HCT116 (cell line): ENCODE measurements around the gene KRTAP9-1. TPM values are rescaled to one million over a fixed set of nuclear protein-coding genes. Genes with fewer than 3 reads are reported as not detected.

Experiments used
- ATAC-seq: fragments of 200-7000 bp; cut with Tn5 transposase; 2 replicates; pipeline ENCODE4 v1.9.1; 2020; ENCODE audit warnings: mild to moderate bottlenecking, moderate library complexity
- BruUV-seq: library from RNA; stranded (reverse); fragments of 400-500 nt; replicated peaks from 2 replicates; lab custom pipeline; 2021; lab: Mats Ljungman, UMichigan
- CTCF ChIA-PET: fragments of 300-600 bp; sonication (Branson Sonifier 250); formaldehyde crosslinking; loops from one replicate; lab custom pipeline; 2021; ENCODE audit warnings: antibody characterized with exemption; lab: Charles Lee
- POLR2A ChIA-PET: fragments of 300-600, 350-600 bp; sonication (Branson Sonifier 250); formaldehyde crosslinking; loops from one replicate; lab custom pipeline; 2021; ENCODE audit warnings: antibody characterized with exemption; lab: Charles Lee
- RAD21 ChIA-PET, 2 experiments: fragments of 300-600 bp; sonication (Branson Sonifier 250); formaldehyde crosslinking; loops; one replicate each; lab custom pipeline; 2023; ENCODE audit warnings: low total read pairs in 2 of 2; ENCODE audit not compliant: uncharacterized antibody in 2 of 2, unreplicated experiment in 2 of 2, low non-redundant PET in 1 of 2; lab: Charles Lee
- DNase-seq: peaks from one replicate; pipeline ENCODE4 v3.0.0-alpha.2; 2010; ENCODE audit warnings: low read depth, low spot score
- H2AFZ ChIP-seq: fragments of 200-600 bp; shearing (Covaris generic), sonication (generic); 2 replicates; pipeline ENCODE4 v1.6.1; 2017; ENCODE audit warnings: low read depth, mixed run types, mixed read lengths, antibody characterized with exemption, low read length; ENCODE audit not compliant: poor library complexity, severe bottlenecking
- H3K27ac ChIP-seq: 2 replicates; pipeline ENCODE4 v1.5.1; 2012; ENCODE audit warnings: low read depth, low read length
- H3K27me3 ChIP-seq: fragments of 200-600 bp; sonication (generic); 2 replicates; pipeline ENCODE4 v1.6.1; 2016; ENCODE audit warnings: mixed run types, low read length, mixed read lengths; ENCODE audit not compliant: insufficient read depth
- H3K36me3 ChIP-seq, 2 experiments: fragments of 200-500 bp in 1 of 2; fragments of 200-600 bp in 1 of 2; sonication (Bioruptor generic) in 1 of 2; sonication (generic) in 1 of 2; 2 replicates each; pipeline versions ENCODE4 v1.5.1 to v1.6.1; 2014 to 2016; ENCODE audit warnings: low read length in 2 of 2, inconsistent platforms in 1 of 2, mixed read lengths in 1 of 2, mixed run types in 1 of 2; ENCODE audit not compliant: insufficient read depth in 2 of 2, control insufficient read depth in 1 of 2
- H3K4me1 ChIP-seq, 2 experiments: fragments of 200-600 bp in 1 of 2; sonication (generic) in 1 of 2; 2 replicates each; pipeline versions ENCODE4 v1.5.1 to v1.6.1; 2012 to 2017; ENCODE audit warnings: low read length in 2 of 2, inconsistent platforms in 1 of 2, mild to moderate bottlenecking in 1 of 2, mixed read lengths in 1 of 2, mixed run types in 1 of 2, moderate library complexity in 1 of 2; ENCODE audit not compliant: insufficient read depth in 2 of 2, control insufficient read depth in 1 of 2
- H3K4me2 ChIP-seq: fragments of 200-600 bp; sonication (generic); 2 replicates; pipeline ENCODE4 v1.6.1; 2017; ENCODE audit warnings: mixed run types, low read length, mixed read lengths
- H3K4me3 ChIP-seq, 2 experiments: fragments of 200-600 bp in 1 of 2; sonication (generic) in 1 of 2; replicated peaks in 1 of 2; 2 replicates each; pipeline ENCODE4 v1.5.1; 2011 to 2016; ENCODE audit warnings: low read length in 2 of 2, control low read depth in 1 of 2, low read depth in 1 of 2, mild to moderate bottlenecking in 1 of 2, mixed read lengths in 1 of 2, mixed run types in 1 of 2
- H3K79me2 ChIP-seq: fragments of 200-600 bp; sonication (generic); 2 replicates; pipeline ENCODE4 v1.6.1; 2017; ENCODE audit warnings: mild to moderate bottlenecking, mixed run types, low read length, moderate library complexity, mixed read lengths; ENCODE audit not compliant: insufficient read depth
- H3K9ac ChIP-seq: fragments of 200-600 bp; sonication (generic); 2 replicates; pipeline ENCODE4 v1.6.1; 2016; ENCODE audit warnings: low read length, mixed read lengths
- H3K9me2 ChIP-seq: fragments of 200-600 bp; sonication (generic), shearing (Covaris generic); 2 replicates; pipeline ENCODE4 v1.6.1; 2017; ENCODE audit warnings: mixed run types, mild to moderate bottlenecking, moderate library complexity; ENCODE audit not compliant: insufficient read depth
- H3K9me3 ChIP-seq, 2 experiments: fragments of 200-500 bp in 1 of 2; fragments of 200-600 bp in 1 of 2; sonication (Bioruptor generic) in 1 of 2; sonication (generic) in 1 of 2; 2 replicates each; pipeline ENCODE4 v1.6.1; 2014 to 2017; ENCODE audit warnings: low read length in 2 of 2, mixed read lengths in 2 of 2, inconsistent platforms in 1 of 2, low read depth in 1 of 2, mild to moderate bottlenecking in 1 of 2, mixed run types in 1 of 2, moderate library complexity in 1 of 2; ENCODE audit not compliant: control insufficient read depth in 1 of 2, insufficient read depth in 1 of 2
- H4K20me1 ChIP-seq: fragments of 200-600 bp; sonication (generic), shearing (Covaris generic); 2 replicates; pipeline ENCODE4 v1.6.1; 2017; ENCODE audit warnings: mixed run types, mild to moderate bottlenecking, moderate library complexity; ENCODE audit not compliant: insufficient read depth
- EGR1 ChIP-seq: IDR thresholded peaks from 2 replicates; pipeline ENCODE4 v1.6.1; 2012; ENCODE audit warnings: low read depth
- FOSL1 ChIP-seq: IDR thresholded peaks from 2 replicates; pipeline ENCODE4 v1.6.1; 2012; ENCODE audit warnings: low read depth
- JUND ChIP-seq: IDR thresholded peaks from 2 replicates; pipeline ENCODE4 v1.6.1; 2012
- POLR2A ChIP-seq: IDR thresholded peaks from 2 replicates; pipeline ENCODE4 v1.7.0; 2011; ENCODE audit warnings: borderline replicate concordance; ENCODE audit not compliant: insufficient read depth, insufficient read length; ENCODE audit errors: extremely low read depth
- POLR2AphosphoS5 ChIP-seq: IDR thresholded peaks from 2 replicates; pipeline ENCODE4 v1.6.1; 2011; ENCODE audit warnings: mild to moderate bottlenecking, low read depth, low read length, moderate library complexity
- RAD21 ChIP-seq: IDR thresholded peaks from 2 replicates; pipeline ENCODE4 v1.6.1; 2012; ENCODE audit warnings: low read depth, mild to moderate bottlenecking
- SRF ChIP-seq: IDR thresholded peaks from 2 replicates; pipeline ENCODE4 v1.6.1; 2012; ENCODE audit warnings: low read depth
- TCF7L2 ChIP-seq: IDR thresholded peaks from 2 replicates; pipeline ENCODE4 v1.7.0; 2011; ENCODE audit warnings: borderline replicate concordance, inconsistent platforms; ENCODE audit not compliant: insufficient read depth, insufficient read length; ENCODE audit errors: extremely low read depth
- ZNF274 ChIP-seq: fragments of 200-500 bp; sonication (Bioruptor generic); IDR thresholded peaks from 2 replicates; pipeline ENCODE4 v1.6.1; 2014; ENCODE audit warnings: mild to moderate bottlenecking, low read depth, low read length, inconsistent platforms
- intact Hi-C: fragments of 100-400 bp; cut with micrococcal nuclease; formaldehyde crosslinking; loops from 2 replicates; pipeline ENCODE4 v1.10.0; 2022
- total RNA-seq: library from RNA; stranded (reverse); gene quantifications from one replicate; pipeline ENCODE4 v1.2.1, GENCODE V29; 2021; ENCODE audit not compliant: unreplicated experiment
- TF ChIP-seq, protein P1 (sequence below), 3 experiments: fragments of 200-600 bp in 1 of 3; sonication (generic) in 1 of 3; IDR thresholded peaks in 2 of 3; conservative IDR thresholded peaks in 1 of 3; 2 replicates each; pipeline ENCODE4 v1.5.1; 2012 to 2017; ENCODE audit warnings: low read depth in 2 of 3, low read length in 2 of 3, antibody characterized with exemption in 1 of 3, borderline replicate concordance in 1 of 3, control low read depth in 1 of 3, mild to moderate bottlenecking in 1 of 3, mixed read lengths in 1 of 3, mixed run types in 1 of 3, moderate library complexity in 1 of 3; ENCODE audit not compliant: insufficient read depth in 1 of 3
- TF ChIP-seq, protein P2 (sequence below): IDR thresholded peaks from 2 replicates; pipeline ENCODE4 v1.6.1; 2012
- TF ChIP-seq, protein P3 (sequence below): IDR thresholded peaks from 2 replicates; pipeline ENCODE4 v1.6.1; 2012; ENCODE audit warnings: low read depth

The KRTAP9-1 gene
- total RNA-seq, 1 experiment from 2014 or later, result not detected

DNA sequence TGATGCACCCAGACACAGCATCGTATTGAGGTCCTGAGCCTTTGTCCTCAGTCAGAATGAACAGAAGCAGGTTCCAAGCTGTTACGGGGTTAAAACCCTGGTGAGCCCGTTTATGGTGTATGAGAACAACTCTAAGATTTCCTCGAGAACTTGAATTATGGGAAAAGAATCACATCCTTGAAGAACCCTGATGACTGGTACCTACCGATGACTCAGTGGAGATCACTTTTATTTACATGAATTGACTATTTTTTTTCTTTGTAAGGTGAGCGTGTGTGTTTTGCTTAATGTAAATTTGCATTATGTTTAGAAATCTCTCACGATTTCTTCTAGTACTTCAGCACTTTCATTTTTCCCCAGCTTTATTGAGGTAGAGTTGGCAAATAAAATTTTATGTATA lies 25.9 kb upstream of the KRTAP9-1 start:
- CTCF ChIA-PET, result no interaction called here
- BruUV-seq, result no TSS peak
- Histone ChIP-seq H4K20me1 (no peaks in the 10 kb centered on the region), H2AFZ (no peak overlapping the region), H3K9me3 (no peaks in the 10 kb centered on the region; a peak in 1 of 4 replicates), H3K4me2 (no peak overlapping the region), H3K27ac (no peak overlapping the region), H3K79me2 (no peaks in the 10 kb centered on the region), H3K4me3 (no peak overlapping the region), H3K27me3 (no peaks in the 10 kb centered on the region), H3K36me3 (no peaks in the 10 kb centered on the region), H3K9ac (no peak overlapping the region), H3K9me2 (no peaks in the 10 kb centered on the region), H3K4me1 (no peaks in the 10 kb centered on the region)
- DNase-seq (no peak), ATAC-seq (no peak)
- POLR2A ChIA-PET, result no interaction called here
- RAD21 ChIA-PET, result no interaction called here
- intact Hi-C loops, result no loop called here
- no peak for TF ChIP-seq RAD21
- no peak for TF ChIP-seq SRF
- TF ChIP-seq EGR1, result no peak
- no peak for TF ChIP-seq TCF7L2
- TF ChIP-seq, protein P1, sequence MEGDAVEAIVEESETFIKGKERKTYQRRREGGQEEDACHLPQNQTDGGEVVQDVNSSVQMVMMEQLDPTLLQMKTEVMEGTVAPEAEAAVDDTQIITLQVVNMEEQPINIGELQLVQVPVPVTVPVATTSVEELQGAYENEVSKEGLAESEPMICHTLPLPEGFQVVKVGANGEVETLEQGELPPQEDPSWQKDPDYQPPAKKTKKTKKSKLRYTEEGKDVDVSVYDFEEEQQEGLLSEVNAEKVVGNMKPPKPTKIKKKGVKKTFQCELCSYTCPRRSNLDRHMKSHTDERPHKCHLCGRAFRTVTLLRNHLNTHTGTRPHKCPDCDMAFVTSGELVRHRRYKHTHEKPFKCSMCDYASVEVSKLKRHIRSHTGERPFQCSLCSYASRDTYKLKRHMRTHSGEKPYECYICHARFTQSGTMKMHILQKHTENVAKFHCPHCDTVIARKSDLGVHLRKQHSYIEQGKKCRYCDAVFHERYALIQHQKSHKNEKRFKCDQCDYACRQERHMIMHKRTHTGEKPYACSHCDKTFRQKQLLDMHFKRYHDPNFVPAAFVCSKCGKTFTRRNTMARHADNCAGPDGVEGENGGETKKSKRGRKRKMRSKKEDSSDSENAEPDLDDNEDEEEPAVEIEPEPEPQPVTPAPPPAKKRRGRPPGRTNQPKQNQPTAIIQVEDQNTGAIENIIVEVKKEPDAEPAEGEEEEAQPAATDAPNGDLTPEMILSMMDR (IDR thresholded peaks at IDR 0.05 in 2 of 3, conservative IDR thresholded peaks at IDR 0.05 in 1 of 3; ENCODE audit: borderline replicate concordance in 1 of 3, insufficient read depth in 1 of 3, low read depth in 2 of 3, low read length in 2 of 3), result no peak
- TF ChIP-seq ZNF274, result no peak
- TF ChIP-seq, protein P2, sequence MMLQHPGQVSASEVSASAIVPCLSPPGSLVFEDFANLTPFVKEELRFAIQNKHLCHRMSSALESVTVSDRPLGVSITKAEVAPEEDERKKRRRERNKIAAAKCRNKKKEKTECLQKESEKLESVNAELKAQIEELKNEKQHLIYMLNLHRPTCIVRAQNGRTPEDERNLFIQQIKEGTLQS, result no peak
- TF ChIP-seq POLR2AphosphoS5, result no peak
- no peak for TF ChIP-seq JUND
- TF ChIP-seq POLR2A, result no peak
- TF ChIP-seq FOSL1, result no peak
- TF ChIP-seq, protein P3, sequence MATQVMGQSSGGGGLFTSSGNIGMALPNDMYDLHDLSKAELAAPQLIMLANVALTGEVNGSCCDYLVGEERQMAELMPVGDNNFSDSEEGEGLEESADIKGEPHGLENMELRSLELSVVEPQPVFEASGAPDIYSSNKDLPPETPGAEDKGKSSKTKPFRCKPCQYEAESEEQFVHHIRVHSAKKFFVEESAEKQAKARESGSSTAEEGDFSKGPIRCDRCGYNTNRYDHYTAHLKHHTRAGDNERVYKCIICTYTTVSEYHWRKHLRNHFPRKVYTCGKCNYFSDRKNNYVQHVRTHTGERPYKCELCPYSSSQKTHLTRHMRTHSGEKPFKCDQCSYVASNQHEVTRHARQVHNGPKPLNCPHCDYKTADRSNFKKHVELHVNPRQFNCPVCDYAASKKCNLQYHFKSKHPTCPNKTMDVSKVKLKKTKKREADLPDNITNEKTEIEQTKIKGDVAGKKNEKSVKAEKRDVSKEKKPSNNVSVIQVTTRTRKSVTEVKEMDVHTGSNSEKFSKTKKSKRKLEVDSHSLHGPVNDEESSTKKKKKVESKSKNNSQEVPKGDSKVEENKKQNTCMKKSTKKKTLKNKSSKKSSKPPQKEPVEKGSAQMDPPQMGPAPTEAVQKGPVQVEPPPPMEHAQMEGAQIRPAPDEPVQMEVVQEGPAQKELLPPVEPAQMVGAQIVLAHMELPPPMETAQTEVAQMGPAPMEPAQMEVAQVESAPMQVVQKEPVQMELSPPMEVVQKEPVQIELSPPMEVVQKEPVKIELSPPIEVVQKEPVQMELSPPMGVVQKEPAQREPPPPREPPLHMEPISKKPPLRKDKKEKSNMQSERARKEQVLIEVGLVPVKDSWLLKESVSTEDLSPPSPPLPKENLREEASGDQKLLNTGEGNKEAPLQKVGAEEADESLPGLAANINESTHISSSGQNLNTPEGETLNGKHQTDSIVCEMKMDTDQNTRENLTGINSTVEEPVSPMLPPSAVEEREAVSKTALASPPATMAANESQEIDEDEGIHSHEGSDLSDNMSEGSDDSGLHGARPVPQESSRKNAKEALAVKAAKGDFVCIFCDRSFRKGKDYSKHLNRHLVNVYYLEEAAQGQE, result no peak
